Endothelial cell of umbilical vein (primary cell): ENCODE measurements around the gene MBOAT2. TPM values are rescaled to one million over a fixed set of nuclear protein-coding genes. Genes with fewer than 3 reads are reported as not detected.

Source experiments
- BruUV-seq: library from RNA; stranded (reverse); fragments of 400-500 nt; replicated peaks from 2 replicates; lab custom pipeline; 2021; lab: Mats Ljungman, UMichigan
- CTCF ChIA-PET: fragments of 300-600, 350-600 bp; sonication (Branson Sonifier 250); formaldehyde crosslinking; loops from one replicate; lab custom pipeline; 2021; ENCODE audit warnings: antibody characterized with exemption, inconsistent platforms; lab: Charles Lee
- POLR2A ChIA-PET: fragments of 300-600, 350-600 bp; sonication (Branson Sonifier 250); formaldehyde crosslinking; loops from one replicate; lab custom pipeline; 2021; ENCODE audit warnings: antibody characterized with exemption, inconsistent platforms; lab: Charles Lee
- DNase-seq: peaks from one replicate; pipeline ENCODE4 v3.0.0-alpha.2; 2011; ENCODE audit warnings: low read depth, low spot score
- FAIRE-seq: peaks from 2 replicates; lab custom pipeline; 2011; peaks lifted over from hg19 to GRCh38; lab: Jason Lieb, UNC
- H2AFZ ChIP-seq: 2 replicates; pipeline ENCODE4 v1.6.0; 2012; ENCODE audit warnings: low read depth, low read length, control low read depth, inconsistent platforms
- H3K27ac ChIP-seq: 2 replicates; pipeline ENCODE4 v1.5.1; 2011; ENCODE audit warnings: low read depth, mild to moderate bottlenecking, control low read depth, low read length, moderate library complexity; ENCODE audit not compliant: insufficient read depth
- H3K27me3 ChIP-seq, 2 experiments: 2 replicates each; pipeline versions ENCODE4 v1.6.0 to v1.6.1; 2011; ENCODE audit warnings: low read length in 2 of 2, mixed read lengths in 1 of 2; ENCODE audit not compliant: control insufficient read depth in 2 of 2, insufficient read depth in 2 of 2
- H3K36me3 ChIP-seq, 2 experiments: 2 replicates in 1 of 2; 3 replicates in 1 of 2; pipeline ENCODE4 v1.5.1; 2011; ENCODE audit warnings: low read length in 2 of 2, mild to moderate bottlenecking in 1 of 2, moderate library complexity in 1 of 2; ENCODE audit not compliant: control insufficient read depth in 2 of 2, insufficient read depth in 2 of 2; ENCODE audit errors: extremely low read depth in 1 of 2
- H3K4me1 ChIP-seq: 3 replicates; pipeline ENCODE4 v1.5.1; 2011; ENCODE audit warnings: mild to moderate bottlenecking, low read length; ENCODE audit not compliant: control insufficient read depth, insufficient read depth; ENCODE audit errors: extremely low read depth
- H3K4me2 ChIP-seq: 2 replicates; pipeline ENCODE4 v1.6.1; 2011; ENCODE audit warnings: low read length, control low read depth, mixed read lengths; ENCODE audit not compliant: insufficient read depth
- H3K4me3 ChIP-seq, 3 experiments: fragments of 200-600 bp in 1 of 3; sonication (generic), shearing (Covaris generic) in 1 of 3; replicated peaks in 1 of 3; 2 replicates each; pipeline ENCODE4 v1.5.1; 2011 to 2016; ENCODE audit warnings: control low read depth in 3 of 3, low read length in 3 of 3, mild to moderate bottlenecking in 2 of 3, inconsistent platforms in 1 of 3, low read depth in 1 of 3, moderate library complexity in 1 of 3; ENCODE audit not compliant: insufficient read depth in 1 of 3
- H3K79me2 ChIP-seq: 2 replicates; pipeline ENCODE4 v1.6.0; 2012; ENCODE audit warnings: low read length, inconsistent platforms; ENCODE audit not compliant: control insufficient read depth, insufficient read depth
- H3K9ac ChIP-seq: replicated peaks from 2 replicates; pipeline ENCODE3; 2011; ENCODE audit warnings: low read length, control low read depth; ENCODE audit not compliant: insufficient read depth; ENCODE audit errors: extremely low read depth
- H3K9me1 ChIP-seq: replicated peaks from 3 replicates; pipeline ENCODE4 v1.6.0; 2011; ENCODE audit warnings: mild to moderate bottlenecking, low read length; ENCODE audit not compliant: control insufficient read depth, insufficient read depth; ENCODE audit errors: extremely low read depth
- H3K9me3 ChIP-seq: replicated peaks from 2 replicates; pipeline ENCODE4 v1.5.1; 2012; ENCODE audit warnings: low read length, inconsistent platforms; ENCODE audit not compliant: control insufficient read depth, insufficient read depth
- H4K20me1 ChIP-seq: replicated peaks from 2 replicates; pipeline ENCODE3; 2011; ENCODE audit warnings: mild to moderate bottlenecking, low read length; ENCODE audit not compliant: control insufficient read depth, insufficient read depth; ENCODE audit errors: extremely low read depth
- EZH2 ChIP-seq: IDR thresholded peaks from 2 replicates; pipeline ENCODE4 v1.6.1; 2012; ENCODE audit warnings: borderline replicate concordance, low read depth, mild to moderate bottlenecking, moderate library complexity, low read length, inconsistent platforms; ENCODE audit not compliant: severe bottlenecking
- FOS ChIP-seq: IDR thresholded peaks from 2 replicates; pipeline ENCODE4 v1.6.1; 2011; ENCODE audit warnings: mild to moderate bottlenecking, low read length, moderate library complexity, borderline replicate concordance; ENCODE audit not compliant: insufficient read depth
- GATA2 ChIP-seq: IDR thresholded peaks from 2 replicates; pipeline ENCODE4 v1.7.0; 2011; ENCODE audit warnings: low read depth, mild to moderate bottlenecking, moderate library complexity, mixed read lengths, low read length; ENCODE audit not compliant: insufficient read length, insufficient read depth
- JUN ChIP-seq: IDR thresholded peaks from 2 replicates; pipeline ENCODE4 v1.6.1; 2011; ENCODE audit warnings: borderline replicate concordance, low read depth; ENCODE audit not compliant: insufficient read length, insufficient read depth
- MYC ChIP-seq: IDR thresholded peaks from one replicate; pipeline ENCODE4 v1.6.1; 2011; ENCODE audit warnings: mild to moderate bottlenecking, low read depth, low read length
- POLR2A ChIP-seq: IDR thresholded peaks from 2 replicates; pipeline ENCODE4 v1.6.1; 2012; ENCODE audit warnings: low read depth, mild to moderate bottlenecking, control low read depth, low read length
- POLR2AphosphoS5 ChIP-seq: IDR thresholded peaks from 2 replicates; pipeline ENCODE4 v1.6.1; 2012; ENCODE audit warnings: low read depth, mild to moderate bottlenecking, control low read depth, low read length, moderate library complexity; ENCODE audit not compliant: insufficient read depth
- dilution Hi-C: fragments of 300-500 bp; cut with MboI; formaldehyde crosslinking; loops from one replicate; pipeline ENCODE4 v1.15.0; 2019; ENCODE audit warnings: low sequenced_read_pairs; ENCODE audit not compliant: extremely low pct_ligation_motif_present
- intact Hi-C: fragments of 100-400 bp; cut with micrococcal nuclease; formaldehyde crosslinking; loops from one replicate; pipeline ENCODE4 v1.10.0; 2022
- polyA plus RNA-seq, 4 experiments: library from polyadenylated mRNA; depleted of rRNA in 3 of 4; stranded (reverse) in 3 of 4; unstranded in 1 of 4; fragments of >200 nt; gene quantifications; 2 replicates each; pipeline versions ENCODE4 v1.2.1 to v1.2.3, GENCODE V29; 2011 to 2012; ENCODE audit warnings: missing spikeins in 1 of 4
- total RNA-seq: library from RNA; stranded (reverse); gene quantifications from 2 replicates; pipeline ENCODE4 v1.2.3, GENCODE V29; 2021
- TF ChIP-seq, protein P1 (sequence below), 2 donors: IDR thresholded peaks; 1 replicate in 1 of 2; 2 replicates in 1 of 2; pipeline ENCODE4 v1.5.1; 2011; ENCODE audit warnings: low read length in 2 of 2, mild to moderate bottlenecking in 2 of 2, moderate library complexity in 2 of 2, control low read depth in 1 of 2, inconsistent platforms in 1 of 2, low read depth in 1 of 2; ENCODE audit not compliant: insufficient read depth in 1 of 2; ENCODE audit errors: extremely low read depth in 1 of 2
- TF ChIP-seq, protein P2 (sequence below): IDR thresholded peaks from 2 replicates; pipeline ENCODE4 v1.6.1; 2011; ENCODE audit not compliant: insufficient read depth, insufficient read length

The MBOAT2 gene
- total and polyA plus RNA-seq, 2 donors (not counting 3 experiments of a cell fraction or from before 2014, with no cell fraction given) = 10.9 to 22.1 TPM

DNA sequence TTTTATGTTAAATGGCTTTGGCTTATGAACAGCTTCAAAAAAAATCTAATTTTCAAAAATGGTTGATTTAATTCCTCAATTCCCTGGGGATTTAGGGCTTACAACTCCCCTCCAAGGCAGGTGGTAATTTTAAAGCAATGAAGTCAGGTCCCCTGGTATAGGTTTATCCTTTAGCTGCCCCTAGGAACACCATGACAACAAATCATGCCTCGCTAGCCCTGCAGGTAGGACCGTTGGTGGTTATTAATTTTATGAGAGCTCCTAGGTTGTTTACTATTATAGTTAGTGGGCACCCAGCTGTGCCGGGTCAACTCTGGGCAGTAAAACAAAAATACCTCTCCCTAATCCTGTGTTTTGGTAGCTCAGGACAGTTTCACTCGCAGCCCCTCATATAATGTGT, 26.2 kb upstream of the MBOAT2 start:
- Histone ChIP-seq H3K27me3 (peaks cover 8 to 13% of the 10 kb centered on the region in 2 experiments), H3K4me3 (no peak overlapping the region), H3K4me1 (no peaks in the 10 kb centered on the region), H3K9me3 (no peaks in the 10 kb centered on the region), H4K20me1 (no peaks in the 10 kb centered on the region), H3K9me1 (no peaks in the 10 kb centered on the region), H2AFZ (no peak overlapping the region), H3K9ac (no peak overlapping the region), H3K27ac (no peak overlapping the region), H3K4me2 (no peak overlapping the region), H3K79me2 (no peaks in the 10 kb centered on the region), H3K36me3 (no peaks in the 10 kb centered on the region)
- ChIA-PET CTCF (interaction anchor here (0.6 to 1.4 kb wide), 4 partner anchors 13 to 234 kb away, joined by 3 read pairs; no protein-coding TSS in a partner anchor), POLR2A (no interaction called here)
- intact Hi-C loops = no loop called here
- DNase-seq (no peak), FAIRE-seq (no peak)
- dilution Hi-C loops = no loop called here
- BruUV-seq = no TSS peak
- TF ChIP-seq MYC (no peak), POLR2AphosphoS5 (no peak), JUN (no peak), FOS (no peak), GATA2 (no peak)
- TF ChIP-seq, protein P1, sequence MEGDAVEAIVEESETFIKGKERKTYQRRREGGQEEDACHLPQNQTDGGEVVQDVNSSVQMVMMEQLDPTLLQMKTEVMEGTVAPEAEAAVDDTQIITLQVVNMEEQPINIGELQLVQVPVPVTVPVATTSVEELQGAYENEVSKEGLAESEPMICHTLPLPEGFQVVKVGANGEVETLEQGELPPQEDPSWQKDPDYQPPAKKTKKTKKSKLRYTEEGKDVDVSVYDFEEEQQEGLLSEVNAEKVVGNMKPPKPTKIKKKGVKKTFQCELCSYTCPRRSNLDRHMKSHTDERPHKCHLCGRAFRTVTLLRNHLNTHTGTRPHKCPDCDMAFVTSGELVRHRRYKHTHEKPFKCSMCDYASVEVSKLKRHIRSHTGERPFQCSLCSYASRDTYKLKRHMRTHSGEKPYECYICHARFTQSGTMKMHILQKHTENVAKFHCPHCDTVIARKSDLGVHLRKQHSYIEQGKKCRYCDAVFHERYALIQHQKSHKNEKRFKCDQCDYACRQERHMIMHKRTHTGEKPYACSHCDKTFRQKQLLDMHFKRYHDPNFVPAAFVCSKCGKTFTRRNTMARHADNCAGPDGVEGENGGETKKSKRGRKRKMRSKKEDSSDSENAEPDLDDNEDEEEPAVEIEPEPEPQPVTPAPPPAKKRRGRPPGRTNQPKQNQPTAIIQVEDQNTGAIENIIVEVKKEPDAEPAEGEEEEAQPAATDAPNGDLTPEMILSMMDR (IDR thresholded peaks at IDR 0.05; ENCODE audit: extremely low read depth in 1 of 2, insufficient read depth in 1 of 2, low read depth in 1 of 2, low read length in 2 of 2) = no peak

DNA sequence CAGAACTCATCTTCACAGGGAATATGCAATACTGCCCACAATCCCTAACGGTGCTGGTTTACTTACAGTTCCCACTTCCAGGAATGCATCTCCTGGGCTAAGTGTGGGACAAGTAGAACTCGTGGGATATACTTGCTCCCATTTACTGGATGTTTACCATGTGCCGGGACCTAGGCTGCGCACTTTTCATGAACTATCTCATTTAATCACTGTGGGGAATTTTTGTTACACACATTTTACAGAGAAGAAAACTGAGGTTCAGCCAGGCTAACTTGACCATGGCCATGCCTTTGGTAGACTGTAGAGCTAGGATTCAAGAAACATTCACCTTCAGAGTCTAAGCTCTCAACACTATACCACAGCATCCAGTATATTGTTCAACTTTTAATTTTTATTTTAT, 24.4 kb upstream of the MBOAT2 start:
- H3K4me3 ChIP-seq = no peak overlapping the region
- H3K4me1 ChIP-seq = no peaks in the 10 kb centered on the region
- H3K9me1 ChIP-seq = no peaks in the 10 kb centered on the region
- H3K9me3 ChIP-seq = no peaks in the 10 kb centered on the region
- no peaks in the 10 kb centered on the region for H4K20me1 ChIP-seq
- ChIA-PET POLR2A (no interaction called here), CTCF (no interaction called here)
- H3K79me2 ChIP-seq = no peaks in the 10 kb centered on the region
- no peak overlapping the region for H3K27ac ChIP-seq
- H3K4me2 ChIP-seq = no peak overlapping the region
- DNase-seq (no peak), FAIRE-seq (no peak)
- H3K36me3 ChIP-seq = no peaks in the 10 kb centered on the region
- H2AFZ ChIP-seq = no peak overlapping the region
- H3K27me3 ChIP-seq = peaks cover 8 to 13% of the 10 kb centered on the region in 2 experiments
- BruUV-seq = no TSS peak
- dilution Hi-C loops (no loop called here), intact Hi-C loops (no loop called here)
- TF ChIP-seq EZH2 (no peak), FOS (no peak), POLR2AphosphoS5 (no peak), JUN (no peak), POLR2A (no peak), MYC (no peak), GATA2 (no peak)
- TF ChIP-seq, protein P2, sequence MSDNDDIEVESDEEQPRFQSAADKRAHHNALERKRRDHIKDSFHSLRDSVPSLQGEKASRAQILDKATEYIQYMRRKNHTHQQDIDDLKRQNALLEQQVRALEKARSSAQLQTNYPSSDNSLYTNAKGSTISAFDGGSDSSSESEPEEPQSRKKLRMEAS = no peak
- TF ChIP-seq, protein P1 (IDR thresholded peaks at IDR 0.05; ENCODE audit: extremely low read depth in 1 of 2, insufficient read depth in 1 of 2, low read depth in 1 of 2, low read length in 2 of 2) = no peak
- H3K9ac ChIP-seq = no peak overlapping the region
